Measurements from ENCODE around the gene ISCA1. TPM values are rescaled to one million over a fixed set of nuclear protein-coding genes. Genes with fewer than 3 reads are reported as not detected.
A peak's percentile ranks its signal among the peaks of the same experiment; 100 is the strongest.

ISCA1 gene
- total RNA-seq, 1 experiment from 2014 or later = 12.2 TPM

DNA sequence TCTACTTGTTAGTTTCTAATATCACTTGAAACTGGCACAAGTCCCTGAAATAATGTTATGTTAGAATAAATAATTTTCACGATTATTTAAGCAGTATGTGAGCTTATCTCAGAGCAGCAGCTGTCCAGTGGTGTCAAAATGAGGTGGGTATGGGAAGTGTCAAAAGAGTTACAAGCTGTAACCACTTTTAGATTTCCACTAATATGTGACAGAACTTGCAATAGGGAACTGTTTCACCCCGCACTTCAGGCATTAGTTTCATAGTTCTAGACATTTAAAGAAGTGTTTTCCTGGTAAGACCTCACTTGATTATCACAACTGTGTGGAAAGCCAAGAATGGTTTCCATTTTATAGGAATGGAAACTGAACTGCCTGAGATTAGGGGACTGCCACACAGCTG lies 2.9 kb upstream of the ISCA1 start:
- DNase-seq (ENCODE audit: low spot score) = no peak

DNA sequence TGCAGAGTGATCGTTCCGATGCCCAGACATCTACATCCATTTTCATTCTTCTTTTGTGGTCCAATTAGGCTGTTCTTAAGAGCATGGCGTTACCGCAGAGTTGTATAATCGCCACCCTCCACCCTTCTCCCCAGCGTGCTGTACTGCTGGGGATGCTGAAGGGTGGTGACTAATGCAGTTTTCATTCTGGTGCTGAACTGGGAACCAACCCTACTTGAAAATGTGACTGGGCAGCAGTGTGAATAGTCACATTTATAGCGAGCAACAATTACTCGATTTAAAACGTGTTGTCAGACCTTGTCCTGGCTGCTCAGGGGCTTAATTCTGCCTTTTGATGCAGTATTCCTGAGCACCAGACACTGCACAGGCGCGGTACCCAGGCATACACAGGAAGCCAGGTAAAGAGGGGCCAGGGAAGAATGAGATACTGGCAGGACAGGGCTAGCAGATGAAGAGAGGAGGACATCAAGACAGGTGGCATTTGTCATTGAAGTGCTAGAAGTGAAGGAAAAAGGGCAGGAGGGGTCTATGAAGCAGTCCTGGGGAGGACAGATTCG lies 719 bp upstream of the ISCA1 start:
- DNase-seq (ENCODE audit: low spot score) = no peak

GRCh38 chr9:86281593-86282076 lies 703 bp downstream of the ISCA1 start:
- peak; percentile 56 for DNase-seq (ENCODE audit: low spot score)

- no peak for DNase-seq (ENCODE audit: low spot score)
Observed at GRCh38 chr9:86280580-86280979, 1.8 kb downstream of the ISCA1 start.

DNA sequence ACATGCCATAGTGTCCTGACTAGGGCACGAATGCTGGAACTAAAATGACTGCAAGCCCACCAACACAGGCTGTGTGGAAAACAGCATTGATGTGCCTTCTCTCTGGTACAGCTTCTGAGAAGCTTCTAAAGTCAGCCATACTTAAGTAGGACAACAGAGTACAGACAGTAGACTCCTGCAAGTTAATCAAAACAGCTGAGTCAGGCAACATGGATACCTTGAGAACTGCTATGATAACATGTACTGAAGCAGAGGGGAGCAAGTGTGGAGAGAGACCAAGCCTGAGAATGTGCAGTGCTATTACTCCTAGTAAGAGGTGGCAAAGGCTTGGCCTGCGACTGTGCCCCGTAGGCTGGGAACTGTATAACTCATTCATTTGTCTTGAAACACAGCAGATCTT lies 2.5 kb downstream of the ISCA1 start:
- no peak for DNase-seq (ENCODE audit: low spot score)

GRCh38 chr9:86277072-86277471 lies 5.3 kb downstream of the ISCA1 start:
- no peak for DNase-seq (ENCODE audit: low spot score)

GRCh38 chr9:86275962-86276361 lies 6.4 kb downstream of the ISCA1 start:
- DNase-seq (ENCODE audit: low spot score) = peak; percentile 3

GRCh38 chr9:86274821-86275643 lies 7.3 kb downstream of the ISCA1 start:
- DNase-seq (ENCODE audit: low spot score) = no peak

- DNase-seq (ENCODE audit: low spot score) = no peak
Observed at GRCh38 chr9:86272221-86272620, 10.1 kb downstream of the ISCA1 start.

DNA sequence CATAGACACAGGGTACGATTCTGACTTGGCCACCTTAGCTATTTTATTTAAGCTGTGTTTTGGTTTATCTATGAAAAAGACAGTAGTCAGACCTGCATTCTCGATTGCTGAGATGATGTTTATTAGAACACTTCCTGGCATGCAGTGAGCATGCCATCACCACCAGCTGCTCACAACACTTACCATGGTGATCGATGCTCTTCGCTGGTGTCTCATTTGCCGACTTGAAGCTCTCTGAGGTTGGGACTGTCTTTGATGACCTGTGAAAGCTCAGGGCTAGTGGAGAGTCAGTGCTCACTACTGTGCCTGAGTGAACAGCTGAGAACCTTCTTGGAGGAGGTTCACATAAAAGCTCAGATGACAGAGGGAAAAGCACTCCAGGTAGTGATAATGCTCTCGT lies 18.5 kb downstream of the ISCA1 start:
- DNase-seq (ENCODE audit: low spot score) = no peak

GRCh38 chr9:86262492-86262891 lies 19.8 kb downstream of the ISCA1 start:
- DNase-seq (ENCODE audit: low spot score) = no peak

DNA sequence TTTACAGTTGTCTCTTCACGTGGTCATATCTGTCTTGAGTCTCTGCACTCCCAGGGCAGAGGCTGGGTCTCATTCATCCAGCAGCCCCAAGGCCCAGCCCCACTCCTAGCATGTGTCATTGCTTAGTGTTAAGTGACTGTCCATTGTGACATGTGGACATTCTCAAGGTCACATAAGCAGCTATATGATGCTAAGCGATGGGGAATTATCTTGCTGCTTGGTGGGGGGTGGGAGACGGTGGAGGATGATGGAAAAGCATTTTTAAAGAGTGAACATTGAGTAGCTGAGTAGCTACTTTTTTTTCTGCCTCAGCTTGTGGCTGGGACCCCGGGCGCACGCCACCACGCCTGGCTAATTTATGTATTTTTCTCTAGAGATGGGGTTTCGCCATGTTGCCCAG lies 22.8 kb downstream of the ISCA1 start, which contains the start of gene C9orf153:
C9orf153 (minus strand) TSS at position 101 of the 400 bp plus-strand sequence. CDS start 30,054 bp downstream, outside the sequence.
- no peak for DNase-seq (ENCODE audit: low spot score)

DNA sequence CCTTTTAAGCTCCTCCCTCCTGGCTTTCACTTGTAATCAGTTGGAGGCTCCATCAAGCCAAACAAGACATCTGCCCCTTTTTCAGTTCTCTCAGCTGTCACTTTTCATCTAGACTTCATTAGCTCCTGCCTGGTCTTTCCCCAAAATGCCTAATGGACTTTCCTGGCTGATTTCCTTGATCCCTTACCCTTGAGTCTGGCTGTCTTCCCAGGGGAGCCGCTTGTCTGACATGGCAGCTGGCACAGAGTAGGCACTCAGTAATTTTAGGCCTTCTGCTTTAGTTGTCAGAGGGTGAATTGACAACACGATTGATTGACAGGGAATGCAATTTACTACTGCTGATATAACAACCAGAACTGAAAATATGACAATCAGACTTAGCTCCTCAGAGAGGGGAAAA lies 24.9 kb downstream of the ISCA1 start:
- DNase-seq (ENCODE audit: low spot score) = no peak

DNA sequence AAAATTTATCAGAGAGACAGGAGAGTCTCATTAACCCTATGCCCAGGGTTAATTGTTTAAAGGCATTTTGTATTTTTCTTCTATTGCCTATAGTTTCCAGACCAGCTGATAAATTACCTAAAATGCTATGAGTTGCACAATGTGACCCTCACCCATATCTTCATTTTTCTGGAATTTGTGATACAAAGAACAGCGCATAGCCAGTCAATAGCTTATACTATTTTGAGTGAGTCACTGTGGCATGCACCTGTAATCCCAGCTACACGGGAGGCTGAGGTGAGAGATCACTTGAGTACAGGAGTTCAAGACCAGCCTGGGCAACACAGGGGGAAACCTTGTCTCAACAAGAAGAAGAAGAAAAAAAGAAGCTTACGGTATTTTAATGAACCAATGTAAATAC lies 25.7 kb downstream of the ISCA1 start:
- no peak for DNase-seq (ENCODE audit: low spot score)

GRCh38 chr9:86253577-86253976 lies 28.8 kb downstream of the ISCA1 start:
- no peak for DNase-seq (ENCODE audit: low spot score)

DNA sequence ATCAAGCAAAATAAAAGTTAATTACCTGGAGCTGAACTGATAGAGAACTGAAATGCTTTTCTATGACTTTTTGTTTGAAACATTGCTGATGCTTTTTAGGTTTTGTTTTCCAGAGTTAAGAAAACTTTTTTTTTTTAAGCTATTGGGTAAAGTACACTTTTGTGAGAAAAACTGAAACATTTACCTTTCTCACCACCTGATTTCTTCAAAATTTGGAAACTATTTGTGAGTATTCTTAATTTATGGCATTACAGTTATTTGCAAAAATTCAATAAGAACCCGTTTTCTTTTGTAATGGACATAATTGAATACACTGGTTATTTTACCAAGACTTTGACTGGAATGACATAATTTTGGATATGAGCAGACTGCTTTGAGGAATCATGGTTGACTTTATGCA lies 29.5 kb downstream of the ISCA1 start:
- DNase-seq (ENCODE audit: low spot score) = no peak

DNA sequence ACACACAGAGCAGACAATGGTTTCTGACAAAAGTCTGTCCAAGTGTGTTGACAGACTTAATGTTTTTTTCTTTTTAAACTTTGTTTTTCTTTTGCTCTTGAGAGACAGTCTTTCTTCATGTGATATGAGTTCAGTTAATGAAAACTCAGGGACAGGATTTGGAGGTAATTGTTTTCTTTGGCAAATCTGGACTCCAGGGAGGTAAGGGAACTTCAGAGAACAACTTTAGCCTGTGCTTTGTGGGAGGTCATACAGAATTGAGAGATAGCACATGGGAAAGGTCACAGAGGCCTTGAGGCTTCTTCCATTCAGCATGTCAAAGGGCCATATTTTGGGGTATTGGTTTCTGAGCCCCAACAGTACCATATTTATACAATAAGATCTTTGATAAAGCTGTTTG lies 32.2 kb downstream of the ISCA1 start:
- no peak for DNase-seq (ENCODE audit: low spot score)

DNA sequence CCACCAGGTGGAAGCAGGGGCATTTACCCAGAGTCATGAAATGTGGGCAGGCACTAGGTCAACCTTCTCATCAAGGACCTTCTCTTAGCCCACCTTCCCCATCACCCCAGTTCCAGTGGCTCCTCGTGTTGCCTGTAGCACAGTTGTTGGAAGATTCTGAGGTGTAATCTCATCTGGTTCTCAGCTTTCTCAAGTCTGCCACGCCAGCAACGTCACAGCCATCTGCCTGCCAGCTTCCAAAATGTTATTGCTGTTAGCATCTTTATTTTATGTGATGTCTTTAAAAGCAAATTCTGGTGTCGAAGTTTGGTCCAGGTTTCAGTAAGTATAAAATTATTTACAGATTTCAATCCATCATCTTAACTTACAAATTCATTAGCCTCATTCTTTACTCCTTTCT lies 33.6 kb downstream of the ISCA1 start:
- no peak for DNase-seq (ENCODE audit: low spot score)

DNA sequence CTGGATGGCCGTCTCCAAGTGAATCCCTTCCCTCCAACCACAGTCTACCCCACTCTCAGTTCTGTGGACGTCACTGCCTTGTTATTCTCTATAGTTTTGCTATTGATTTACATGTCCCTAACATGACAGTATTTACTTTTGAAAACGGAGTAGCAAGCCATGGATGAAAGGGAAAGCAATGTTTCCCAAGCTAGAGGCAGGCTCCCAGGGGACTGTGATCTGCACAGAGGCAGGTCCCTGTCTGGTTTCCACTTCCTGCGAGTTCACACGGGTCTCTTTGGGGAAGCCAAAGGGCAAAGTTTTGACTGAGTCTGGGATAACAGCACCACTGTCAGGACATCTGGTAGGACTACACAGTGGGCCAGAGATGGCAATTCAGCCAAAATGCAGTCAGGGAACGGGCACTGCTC lies 35.6 kb downstream of the ISCA1 start:
- no peak for DNase-seq (ENCODE audit: low spot score)

- DNase-seq (ENCODE audit: low spot score) = no peak
Observed at GRCh38 chr9:86242071-86242470, 40.3 kb downstream of the ISCA1 start.

DNA sequence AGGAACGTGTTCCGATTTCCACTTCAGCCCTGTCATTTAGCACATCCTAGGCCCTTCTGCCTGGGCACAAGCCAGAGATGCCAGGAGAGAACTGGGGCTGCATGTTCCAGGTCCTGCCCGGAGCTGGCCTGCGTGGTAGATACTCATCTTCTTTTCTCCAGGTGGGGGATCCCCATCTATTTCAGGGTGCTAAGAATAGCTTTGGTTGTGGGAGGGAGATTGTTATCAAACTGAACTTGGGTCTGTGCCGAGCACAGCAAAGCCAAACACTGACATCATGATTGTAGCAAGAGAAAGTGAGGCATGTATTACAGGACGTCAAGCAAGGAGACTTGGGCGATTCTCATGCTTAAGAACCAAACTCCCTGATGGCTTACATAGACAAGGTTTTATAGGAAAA lies 41.1 kb downstream of the ISCA1 start:
- DNase-seq (ENCODE audit: low spot score) = no peak

DNA sequence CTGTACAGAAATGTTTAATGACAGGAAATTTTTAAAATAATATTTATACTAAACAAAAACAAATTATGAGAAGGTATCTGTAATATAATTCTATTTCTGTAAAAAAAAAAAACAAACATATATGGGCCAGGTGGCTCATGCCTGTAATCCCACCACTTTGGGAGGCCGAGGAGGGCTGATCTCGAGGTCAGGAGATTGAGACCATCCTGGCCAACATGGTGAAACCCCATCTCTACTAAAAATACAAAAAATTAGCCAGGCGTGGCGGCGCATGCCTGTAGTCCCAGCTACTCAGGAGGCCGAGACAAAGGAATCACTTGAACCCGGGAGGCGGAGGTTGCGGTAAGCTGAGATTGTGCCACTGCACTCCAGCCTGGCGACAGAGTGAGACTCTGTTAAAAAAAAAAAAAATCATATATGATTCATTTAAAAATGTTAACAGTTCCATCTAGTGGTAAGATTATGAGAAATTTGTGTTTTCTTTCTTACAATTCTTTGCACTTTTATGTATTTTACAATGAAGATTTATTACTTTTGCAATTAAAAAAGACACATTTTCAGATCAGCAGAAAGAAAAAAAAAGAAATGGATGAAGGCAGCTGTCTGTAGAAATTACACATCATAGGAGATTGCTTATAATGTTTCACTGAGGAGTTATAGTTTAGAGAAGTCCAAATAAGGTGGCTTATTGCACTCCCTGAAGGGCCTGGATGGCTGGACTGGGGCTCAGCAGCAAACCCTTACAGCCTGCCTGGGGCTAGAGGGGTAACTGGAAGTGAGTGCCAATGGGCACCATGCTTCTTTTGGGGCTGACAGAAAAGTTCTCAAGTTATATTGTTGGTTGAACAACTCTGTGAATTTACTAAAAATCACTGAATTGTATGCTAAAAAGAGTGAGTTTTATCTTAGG lies 43.2 kb downstream of the ISCA1 start:
- peak; percentile 3 for DNase-seq (ENCODE audit: low spot score)
